Thyroid gland (tissue), 4 donors: ENCODE measurements around the gene STX19.

Experiments used
- CTCF ChIP-seq, 6 experiments: fragments of 200-600 bp in 3 of 6; fragments of 450-650 bp in 3 of 6; sonication (generic) in 3 of 6; IDR thresholded peaks; one replicate each; pipeline ENCODE4 v1.5.1; 2016 to 2019; ENCODE audit warnings: antibody characterized with exemption in 6 of 6, mild to moderate bottlenecking in 2 of 6, inconsistent platforms in 1 of 6, moderate library complexity in 1 of 6
- POLR2A ChIP-seq, 2 donors: fragments of 450-650 bp; IDR thresholded peaks; one replicate each; pipeline ENCODE4 v1.6.1; 2017; ENCODE audit warnings: antibody characterized with exemption in 2 of 2, mild to moderate bottlenecking in 2 of 2, moderate library complexity in 1 of 2

- TF ChIP-seq CTCF (IDR thresholded peaks at IDR 0.05) = no peak
- TF ChIP-seq POLR2A (IDR thresholded peaks at IDR 0.05) = no peak
Observed at GRCh38 chr3:94071713-94072284, 43.4 kb upstream of the STX19 start.
